Uterus (tissue), 4 donors: Measurements from ENCODE around the gene KRTAP5-1. TPM values are rescaled to one million over a fixed set of nuclear protein-coding genes. Genes with fewer than 3 reads are reported as not detected.

Experiments
- DNase-seq, 2 donors: peaks; one replicate each; pipeline ENCODE4 v3.0.0-alpha.2; 2019 to 2020
- H3K27ac ChIP-seq, 2 donors: fragments of 200-600 bp; sonication (generic); 1 replicate in 1 of 2; 2 replicates in 1 of 2; pipeline ENCODE4 v1.5.1; 2016 to 2018
- H3K27me3 ChIP-seq, 2 donors: fragments of 200-600 bp; sonication (generic); one replicate each; pipeline ENCODE4 v1.5.1; 2018 to 2019; ENCODE audit warnings: control low read depth in 1 of 2
- H3K36me3 ChIP-seq, 2 donors: fragments of 200-600 bp; sonication (generic); one replicate each; pipeline ENCODE4 v1.5.1; 2019; ENCODE audit warnings: control low read depth in 1 of 2
- H3K4me1 ChIP-seq, 2 donors: fragments of 200-600 bp; sonication (generic); one replicate each; pipeline ENCODE4 v1.5.1; 2018 to 2019; ENCODE audit warnings: control low read depth in 1 of 2
- H3K4me3 ChIP-seq, 2 donors: fragments of 200-600 bp; sonication (generic); 1 replicate in 1 of 2; 2 replicates in 1 of 2; pipeline ENCODE4 v1.5.1; 2018 to 2019; ENCODE audit warnings: mild to moderate bottlenecking in 1 of 2
- H3K9me3 ChIP-seq, 2 donors: fragments of 200-600 bp; sonication (generic); one replicate each; pipeline ENCODE4 v1.5.1; 2019; ENCODE audit warnings: control low read depth in 1 of 2
- POLR2A ChIP-seq, 2 donors: fragments of 450-650 bp; IDR thresholded peaks; one replicate each; pipeline ENCODE4 v1.6.1; 2016; ENCODE audit warnings: antibody characterized with exemption in 2 of 2, mild to moderate bottlenecking in 1 of 2, moderate library complexity in 1 of 2
- intact Hi-C: fragments of 100-400 bp; cut with DNase I; formaldehyde crosslinking; loops from one replicate; pipeline ENCODE4 v1.15.1; 2023; ENCODE audit warnings: low total_unique reads
- total RNA-seq, 4 donors: library from RNA; depleted of rRNA in 3 of 4; stranded (reverse); fragments of >200 nt in 3 of 4; gene quantifications; one replicate each; pipeline versions ENCODE4 v1.1.0 to v1.2.4, GENCODE V29; 2014 to 2023
- TF ChIP-seq, protein P1 (sequence below), 4 experiments: fragments of 200-600 bp in 2 of 4; fragments of 450-650 bp in 2 of 4; sonication (generic) in 2 of 4; IDR thresholded peaks; one replicate each; pipeline ENCODE4 v1.5.1; 2016 to 2019; ENCODE audit warnings: antibody characterized with exemption in 4 of 4, mild to moderate bottlenecking in 2 of 4, moderate library complexity in 1 of 4
- donor health status: DM: yes; HTN: yes; CAD: no.

Gene KRTAP5-1
- total RNA-seq, 4 donors from 2014 or later, result not detected

DNA sequence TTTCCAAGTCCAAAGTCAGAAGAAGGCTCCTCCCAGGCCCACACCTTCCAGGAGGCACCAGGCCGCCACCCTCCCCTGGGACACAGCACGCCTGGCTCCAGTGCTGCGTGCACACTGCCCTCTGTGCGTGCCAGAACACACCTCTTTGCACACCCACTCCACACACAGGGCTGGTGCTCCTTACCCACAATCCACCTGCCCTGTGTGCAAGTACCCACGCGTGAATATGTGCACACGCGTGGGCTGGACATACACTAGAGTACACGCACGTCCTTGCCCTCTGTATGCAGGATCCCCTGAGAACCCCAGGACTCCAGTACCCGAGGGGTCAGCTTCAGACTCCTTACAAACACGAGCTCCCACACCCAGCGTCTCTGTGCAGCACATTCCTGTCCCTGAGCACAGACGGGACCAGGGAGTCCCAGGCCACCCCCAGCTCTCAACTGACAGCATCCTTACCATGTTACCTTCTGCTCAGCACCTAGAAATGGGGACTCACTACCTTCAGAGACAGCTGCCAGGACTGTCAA, 15.8 kb downstream of the KRTAP5-1 start:
- TF ChIP-seq POLR2A (IDR thresholded peaks at IDR 0.05), result no peak
- TF ChIP-seq, protein P1, sequence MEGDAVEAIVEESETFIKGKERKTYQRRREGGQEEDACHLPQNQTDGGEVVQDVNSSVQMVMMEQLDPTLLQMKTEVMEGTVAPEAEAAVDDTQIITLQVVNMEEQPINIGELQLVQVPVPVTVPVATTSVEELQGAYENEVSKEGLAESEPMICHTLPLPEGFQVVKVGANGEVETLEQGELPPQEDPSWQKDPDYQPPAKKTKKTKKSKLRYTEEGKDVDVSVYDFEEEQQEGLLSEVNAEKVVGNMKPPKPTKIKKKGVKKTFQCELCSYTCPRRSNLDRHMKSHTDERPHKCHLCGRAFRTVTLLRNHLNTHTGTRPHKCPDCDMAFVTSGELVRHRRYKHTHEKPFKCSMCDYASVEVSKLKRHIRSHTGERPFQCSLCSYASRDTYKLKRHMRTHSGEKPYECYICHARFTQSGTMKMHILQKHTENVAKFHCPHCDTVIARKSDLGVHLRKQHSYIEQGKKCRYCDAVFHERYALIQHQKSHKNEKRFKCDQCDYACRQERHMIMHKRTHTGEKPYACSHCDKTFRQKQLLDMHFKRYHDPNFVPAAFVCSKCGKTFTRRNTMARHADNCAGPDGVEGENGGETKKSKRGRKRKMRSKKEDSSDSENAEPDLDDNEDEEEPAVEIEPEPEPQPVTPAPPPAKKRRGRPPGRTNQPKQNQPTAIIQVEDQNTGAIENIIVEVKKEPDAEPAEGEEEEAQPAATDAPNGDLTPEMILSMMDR (IDR thresholded peaks at IDR 0.05), result no peak
- H3K27ac ChIP-seq, result no peak overlapping the region
- intact Hi-C loops, result no loop called here
- H3K9me3 ChIP-seq, result no peaks in the 10 kb centered on the region
- no peak overlapping the region for H3K4me3 ChIP-seq
- peaks cover 0 to 34% of the 10 kb centered on the region in 2 donors for H3K4me1 ChIP-seq
- H3K27me3 ChIP-seq, result peaks cover 0 to 5% of the 10 kb centered on the region in 2 donors
- no peaks in the 10 kb centered on the region for H3K36me3 ChIP-seq
- no peak for DNase-seq

DNA sequence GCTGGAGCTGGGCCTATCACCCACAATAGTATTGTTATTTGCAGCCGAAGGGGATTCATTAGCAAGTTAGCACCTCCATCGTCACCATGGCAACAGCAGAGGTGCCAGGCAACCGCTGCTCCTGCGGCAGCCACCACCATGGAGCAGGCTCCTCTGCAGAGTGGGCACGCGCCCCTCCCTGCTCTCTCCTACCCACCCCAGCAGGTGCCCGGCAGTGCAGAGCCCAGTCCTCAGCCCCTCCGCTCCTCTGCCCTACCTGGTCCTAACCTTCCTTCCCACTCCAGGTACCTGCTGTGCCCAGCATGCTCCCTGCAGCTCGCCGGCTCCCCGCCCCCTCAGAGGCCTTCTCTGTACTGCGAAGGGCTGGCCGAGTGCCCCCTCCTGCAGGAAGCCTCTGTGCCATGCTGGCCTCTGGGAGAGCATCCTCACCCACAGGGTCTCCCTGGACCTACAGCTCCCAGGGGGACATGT, 16.6 kb downstream of the KRTAP5-1 start:
- TF ChIP-seq POLR2A (IDR thresholded peaks at IDR 0.05), result no peak
- TF ChIP-seq, protein P1 (IDR thresholded peaks at IDR 0.05), result no peak
- no peaks in the 10 kb centered on the region for H3K9me3 ChIP-seq
- intact Hi-C loops, result no loop called here
- no peak for DNase-seq
- H3K36me3 ChIP-seq, result no peaks in the 10 kb centered on the region
- H3K27me3 ChIP-seq, result peaks cover 0 to 5% of the 10 kb centered on the region in 2 donors
- H3K4me1 ChIP-seq, result peaks cover 0 to 33% of the 10 kb centered on the region in 2 donors
- H3K4me3 ChIP-seq, result no peak overlapping the region
- no peak overlapping the region for H3K27ac ChIP-seq

DNA sequence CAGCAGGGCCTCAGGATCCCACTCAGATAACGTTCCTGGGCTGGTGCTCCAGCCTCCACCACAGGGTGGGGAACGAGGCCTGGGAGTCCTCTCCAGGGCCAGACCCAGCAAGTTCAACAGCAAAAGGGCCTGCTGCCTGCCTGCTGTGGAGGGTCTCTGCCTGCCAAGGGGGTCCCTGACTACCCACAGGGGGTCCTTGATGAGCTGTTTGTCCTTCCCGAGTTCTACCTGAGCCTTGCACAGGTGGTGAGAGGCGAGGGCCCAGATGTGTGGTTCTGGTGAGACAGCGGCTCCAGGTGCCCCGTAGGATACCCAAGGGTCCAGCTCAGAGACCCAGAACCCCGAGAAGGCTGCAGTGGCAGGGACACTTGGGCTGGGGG, 17.4 kb downstream of the KRTAP5-1 start:
- Histone ChIP-seq H3K27ac (no peak overlapping the region), H3K4me1 (peaks cover 0 to 29% of the 10 kb centered on the region in 2 donors)

DNA sequence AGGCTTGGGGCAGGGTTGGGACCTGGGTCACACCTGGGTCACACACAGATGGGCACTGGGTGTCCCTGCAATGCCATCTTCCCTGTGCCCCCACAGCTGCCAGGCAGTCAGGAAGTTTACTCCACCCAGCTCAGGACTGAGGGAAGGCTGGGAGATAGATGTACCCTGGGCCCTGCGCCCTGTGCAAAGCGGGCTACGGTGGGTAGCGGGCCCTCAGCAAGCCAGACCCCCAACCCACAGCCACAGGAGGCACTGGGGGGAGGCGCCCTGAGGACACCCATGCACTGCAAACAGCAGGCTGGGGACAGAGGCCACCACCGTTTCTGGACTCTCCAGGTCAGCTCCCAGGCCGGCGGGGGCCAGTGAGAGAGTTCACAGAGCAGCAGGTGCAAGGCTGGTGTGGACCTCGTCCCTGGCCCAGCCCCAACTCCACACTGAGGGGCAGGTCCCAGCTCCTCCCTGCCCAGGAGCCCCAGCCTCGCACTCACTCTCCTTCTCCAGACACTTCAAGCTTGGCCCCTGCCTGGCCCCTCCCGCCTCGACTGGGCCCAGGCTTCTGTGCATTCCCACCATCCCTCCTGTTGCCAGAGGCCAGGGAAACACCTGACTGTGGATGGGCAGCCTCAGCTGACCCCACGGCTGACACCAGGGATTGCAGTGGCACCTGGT, 17.9 kb downstream of the KRTAP5-1 start:
- Histone ChIP-seq H3K36me3 (no peaks in the 10 kb centered on the region), H3K4me1 (peaks cover 0 to 27% of the 10 kb centered on the region in 2 donors), H3K4me3 (no peak overlapping the region), H3K9me3 (no peaks in the 10 kb centered on the region), H3K27ac (no peak overlapping the region), H3K27me3 (no peaks in the 10 kb centered on the region)
- no peak for TF ChIP-seq POLR2A (IDR thresholded peaks at IDR 0.05)
- TF ChIP-seq, protein P1 (IDR thresholded peaks at IDR 0.05), result no peak
- intact Hi-C loops, result no loop called here
- no peak for DNase-seq

More for the DNA sequence above, 17.4 kb downstream of the KRTAP5-1 start:
- Histone ChIP-seq H3K4me3 (no peak overlapping the region), H3K9me3 (no peaks in the 10 kb centered on the region), H3K36me3 (no peaks in the 10 kb centered on the region), H3K27me3 (peaks cover 0 to 4% of the 10 kb centered on the region in 2 donors)
- no peak for TF ChIP-seq POLR2A (IDR thresholded peaks at IDR 0.05)
- TF ChIP-seq, protein P1 (IDR thresholded peaks at IDR 0.05), result no peak
- no peak for DNase-seq
- intact Hi-C loops, result no loop called here

DNA sequence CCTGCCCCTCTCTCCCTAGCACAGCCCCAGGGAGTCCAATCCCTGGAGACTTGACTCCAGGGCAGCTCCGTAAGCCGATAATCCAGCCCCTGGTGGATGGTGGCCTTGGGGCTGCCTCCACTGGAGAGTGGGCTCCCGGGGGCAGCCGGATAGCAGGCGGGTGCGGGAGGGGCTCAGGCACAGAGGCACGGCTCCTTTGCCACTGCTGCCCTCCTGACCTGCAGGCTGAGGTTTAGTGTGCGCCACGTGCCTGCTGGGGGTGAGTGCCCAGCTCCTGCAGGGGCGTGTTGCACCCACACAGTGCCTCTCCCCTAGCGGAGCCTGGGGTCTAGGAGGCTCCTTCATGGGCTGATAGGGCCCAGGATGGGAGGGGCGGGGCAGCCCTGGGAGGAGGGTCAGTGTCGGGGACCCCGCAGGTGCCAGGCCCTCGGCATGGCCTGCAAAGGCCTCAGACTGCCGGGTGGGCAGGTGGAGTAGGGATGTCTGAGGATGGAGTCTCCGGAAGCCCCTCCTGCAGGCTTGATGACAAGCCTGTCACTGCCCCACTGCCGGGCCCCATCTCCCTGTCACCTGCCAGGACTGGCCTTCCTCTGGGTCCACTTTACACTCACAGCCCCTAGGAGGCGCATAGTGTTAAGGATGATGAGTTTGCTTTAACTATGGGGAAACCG, 18.6 kb downstream of the KRTAP5-1 start:
- Histone ChIP-seq H3K4me1 (peaks cover 0 to 27% of the 10 kb centered on the region in 2 donors), H3K27ac (no peak overlapping the region), H3K27me3 (no peaks in the 10 kb centered on the region), H3K36me3 (no peaks in the 10 kb centered on the region), H3K4me3 (no peak overlapping the region), H3K9me3 (no peaks in the 10 kb centered on the region)
- TF ChIP-seq POLR2A (IDR thresholded peaks at IDR 0.05), result no peak
- TF ChIP-seq, protein P1 (IDR thresholded peaks at IDR 0.05), result no peak
- intact Hi-C loops, result no loop called here
- DNase-seq, result no peak
